Right lung (tissue), 10 donors: ENCODE measurements around the gene TACR1. TPM values are rescaled to one million over a fixed set of nuclear protein-coding genes. Genes with fewer than 3 reads are reported as not detected.
"Not testable (repeated sequence)": the region's sequence is repeated elsewhere in the genome, so short reads cannot be mapped to it uniquely, and the experiment has no call there.

Experiments used
- DNase-seq, 2 donors: peaks; one replicate each; pipeline ENCODE4 v3.0.0-alpha.2; 2013
- long read RNA-seq, 8 donors: transcript quantifications; one replicate each; lab custom pipeline, GENCODE V29; 2026
- polyA plus RNA-seq, 5 donors: library from polyadenylated mRNA; unstranded; fragments of 120-200 nt; gene quantifications; one replicate each; pipeline versions ENCODE4 v1.2.1 to v1.2.3, GENCODE V29; 2013; ENCODE audit warnings: inconsistent platforms in 1 of 5, low replicate concordance in 1 of 5; ENCODE audit not compliant: insufficient read length in 5 of 5, insufficient read depth in 1 of 5

Gene TACR1, protein sequence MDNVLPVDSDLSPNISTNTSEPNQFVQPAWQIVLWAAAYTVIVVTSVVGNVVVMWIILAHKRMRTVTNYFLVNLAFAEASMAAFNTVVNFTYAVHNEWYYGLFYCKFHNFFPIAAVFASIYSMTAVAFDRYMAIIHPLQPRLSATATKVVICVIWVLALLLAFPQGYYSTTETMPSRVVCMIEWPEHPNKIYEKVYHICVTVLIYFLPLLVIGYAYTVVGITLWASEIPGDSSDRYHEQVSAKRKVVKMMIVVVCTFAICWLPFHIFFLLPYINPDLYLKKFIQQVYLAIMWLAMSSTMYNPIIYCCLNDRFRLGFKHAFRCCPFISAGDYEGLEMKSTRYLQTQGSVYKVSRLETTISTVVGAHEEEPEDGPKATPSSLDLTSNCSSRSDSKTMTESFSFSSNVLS
- 1 to 10 TPM; 1.6 to 2.6 (median 2.2) TPM for polyA plus RNA-seq
- long read RNA-seq, donor 1 = 0 reads
- long read RNA-seq, donor 2 = 0 reads
- long read RNA-seq, donor 3 = 0 reads
- long read RNA-seq, donor 4 = 0 reads
- long read RNA-seq, donor 5 = 0 reads
- long read RNA-seq, donor 6 = 0 reads
- long read RNA-seq, donor 7 = 0 reads
- long read RNA-seq, donor 8 = 0 reads

DNA sequence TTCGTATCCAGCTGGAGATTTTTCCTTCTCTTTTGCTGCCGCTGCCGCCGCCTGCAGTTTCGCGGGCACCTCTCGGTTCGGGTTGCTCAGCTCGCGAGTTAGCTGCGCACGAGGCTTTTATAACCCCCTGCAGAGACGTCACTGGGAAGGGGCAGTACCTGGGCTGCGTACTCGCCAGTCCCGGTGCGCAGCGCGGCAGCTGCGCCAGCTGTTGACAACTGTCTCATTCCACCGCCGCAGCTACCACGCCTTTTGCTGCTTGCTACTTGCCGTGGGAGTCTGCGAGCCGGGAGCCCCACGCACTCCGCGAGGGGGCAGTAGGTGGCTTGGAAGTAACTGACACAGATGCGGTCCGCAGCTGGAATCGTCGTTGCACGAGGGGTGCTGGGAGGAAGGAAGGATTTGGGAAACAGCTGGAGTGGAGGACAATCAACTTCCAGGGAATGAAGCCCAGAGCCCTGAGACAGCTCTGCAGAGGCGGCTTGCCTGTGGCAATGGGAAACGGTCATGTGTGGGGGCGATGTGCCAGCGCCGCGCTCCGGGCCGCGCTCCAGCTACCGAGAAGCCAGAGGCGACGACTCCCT, at the start of gene TACR1:
TACR1 (minus strand) TSS at position 93 of the 584 bp plus-strand sequence. CDS start 586 bp downstream, outside the sequence.
- DNase-seq = peak; percentile 72 to 80

DNA sequence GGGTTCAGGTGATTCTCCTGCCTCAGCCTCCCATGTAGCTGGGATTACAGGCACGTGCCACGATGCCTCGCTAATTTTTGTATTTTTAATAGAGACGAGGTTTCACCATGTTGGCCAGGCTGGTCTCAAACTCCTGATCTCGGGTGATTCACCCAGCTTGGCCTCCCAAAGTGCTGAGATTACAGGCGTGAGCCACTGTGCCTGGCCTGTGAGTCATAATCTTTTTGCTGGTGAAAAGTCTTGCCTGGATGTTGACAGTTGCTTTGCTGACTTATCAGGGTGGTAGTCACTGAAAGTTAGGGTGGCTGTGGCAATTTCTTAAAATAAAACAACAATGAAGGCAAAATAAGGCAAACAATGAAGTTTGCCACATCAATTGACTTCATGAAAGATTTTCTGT, 49.3 kb upstream of the TACR1 start:
- not testable (repeated sequence) for DNase-seq

- DNase-seq = no peak
Observed at GRCh38 chr2:75246441-75247167, 47.3 kb upstream of the TACR1 start.

DNA sequence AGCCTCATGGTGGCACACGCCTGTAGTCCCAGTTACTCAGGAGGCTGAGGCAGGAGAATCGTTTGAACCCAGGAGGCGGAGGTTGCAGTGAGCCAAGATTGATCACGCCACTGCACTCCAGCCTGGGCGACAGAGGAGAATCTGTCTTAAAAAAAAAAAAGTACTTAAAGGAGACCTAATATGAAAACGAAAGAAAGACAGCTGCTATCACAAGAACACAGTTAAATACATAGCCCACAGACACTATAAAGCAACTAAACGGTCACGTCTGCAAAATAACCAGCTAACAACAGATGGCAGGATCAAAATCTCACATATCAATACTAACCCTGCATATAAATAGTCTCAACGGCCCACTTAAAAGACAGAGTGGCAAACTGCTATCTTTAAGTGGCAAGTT, 43.9 kb upstream of the TACR1 start:
- no peak for DNase-seq

DNA sequence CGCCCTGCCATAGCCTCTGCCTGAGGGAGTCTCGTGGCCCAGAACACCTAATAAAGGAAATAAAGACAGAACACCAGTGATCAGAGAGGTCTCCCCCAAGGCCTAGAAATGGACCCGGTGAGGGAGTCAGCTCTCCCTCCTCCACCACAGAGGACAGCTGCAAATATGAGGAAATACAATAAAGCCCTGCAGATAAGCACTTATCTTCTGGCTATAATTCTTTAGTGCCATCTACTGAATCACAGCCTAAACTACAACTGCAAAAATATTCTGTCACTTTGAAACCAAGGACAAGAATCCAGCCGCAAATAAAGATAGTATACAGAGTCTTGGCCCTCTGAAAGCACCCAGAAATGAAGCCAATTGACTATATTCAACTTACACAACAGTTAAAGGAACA, 42.4 kb upstream of the TACR1 start:
- DNase-seq = no peak

GRCh38 chr2:75238670-75239330, 39.5 kb upstream of the TACR1 start:
- peak in 1 of 2 donors; percentile 8 for DNase-seq

DNA sequence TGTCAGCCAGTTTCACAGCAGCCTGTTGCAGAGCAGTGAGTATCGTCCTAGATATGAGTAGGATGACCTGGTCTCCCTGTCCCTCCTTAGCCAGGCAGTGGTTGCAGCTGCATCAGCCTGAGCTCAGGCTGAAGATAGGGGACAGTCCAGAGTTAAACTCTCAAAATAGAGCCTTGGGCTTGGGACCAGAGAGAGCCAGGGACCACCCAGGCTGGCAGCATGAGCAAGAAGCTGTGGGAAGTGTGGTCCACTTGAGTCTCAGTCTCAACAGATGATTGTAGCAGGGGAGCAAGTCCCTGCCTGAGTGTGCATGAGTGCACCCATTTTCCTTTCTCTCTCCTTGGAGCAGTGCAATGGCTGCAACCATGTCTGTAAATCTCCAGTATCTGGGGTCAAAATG, 38.0 kb upstream of the TACR1 start:
- DNase-seq = no peak

DNA sequence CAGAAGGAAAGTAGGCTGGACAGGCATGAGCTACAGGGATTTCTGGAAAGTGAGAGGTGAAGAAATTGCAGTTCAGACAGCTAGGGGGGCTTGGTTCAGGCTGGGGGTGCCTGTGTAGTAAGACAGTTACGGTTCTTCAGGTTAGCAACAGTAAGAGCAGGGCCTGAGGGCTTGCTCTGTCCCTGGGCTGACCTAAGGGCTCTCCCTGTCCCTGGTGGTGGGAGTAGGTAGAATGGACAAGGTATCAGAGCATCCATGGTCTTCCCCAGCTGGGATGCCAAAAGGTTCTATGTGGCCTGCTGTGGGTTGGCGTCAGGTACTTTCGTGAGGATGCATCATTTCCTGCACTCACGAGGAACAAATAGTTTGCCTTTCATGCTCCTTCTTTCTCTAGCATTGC, 34.6 kb upstream of the TACR1 start:
- no peak for DNase-seq

- no peak for DNase-seq
Observed at GRCh38 chr2:75226617-75227016, 27.3 kb upstream of the TACR1 start.

DNA sequence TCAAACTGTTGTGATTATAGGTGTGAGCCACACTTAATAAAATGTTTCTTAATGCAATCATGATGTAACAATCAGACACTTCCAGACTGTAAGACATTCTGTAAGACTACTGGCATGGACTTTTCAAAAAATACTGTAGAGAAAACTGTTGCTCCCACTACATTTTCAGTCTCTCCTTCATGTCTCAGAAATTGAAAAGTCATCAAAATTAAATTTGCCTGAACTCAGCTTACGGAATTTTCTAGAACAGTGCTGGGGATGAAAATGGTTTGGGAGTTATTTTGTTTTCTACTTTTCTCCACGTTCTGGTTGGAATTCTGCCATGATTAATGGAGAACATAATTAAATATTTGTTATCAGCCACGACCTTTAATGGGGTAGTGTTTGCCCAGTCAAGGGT, 26.8 kb upstream of the TACR1 start:
- no peak for DNase-seq

- no peak for DNase-seq
Observed at GRCh38 chr2:75224636-75225094, 25.3 kb upstream of the TACR1 start.

GRCh38 chr2:75222527-75222926, 23.2 kb upstream of the TACR1 start:
- no peak for DNase-seq

DNA sequence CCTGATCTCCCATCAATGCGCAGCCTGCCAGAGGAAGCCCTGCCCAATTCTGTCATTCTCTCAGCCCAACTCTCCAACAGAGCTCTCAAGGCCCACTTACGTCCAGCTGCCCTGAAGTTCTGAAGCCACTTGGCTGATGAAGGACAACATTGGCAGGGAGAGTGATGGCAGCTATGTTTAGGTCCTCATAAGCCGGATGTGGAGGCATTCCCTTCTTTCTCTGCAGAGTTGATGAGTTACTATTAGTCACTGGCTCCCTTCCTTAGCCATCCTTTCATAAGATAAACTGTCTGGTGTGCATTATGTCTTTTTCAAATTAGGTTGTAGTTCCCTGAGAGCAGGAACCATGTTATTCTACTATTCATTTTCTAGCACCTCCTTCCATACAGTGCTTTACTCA, 22.5 kb upstream of the TACR1 start:
- DNase-seq = no peak

DNA sequence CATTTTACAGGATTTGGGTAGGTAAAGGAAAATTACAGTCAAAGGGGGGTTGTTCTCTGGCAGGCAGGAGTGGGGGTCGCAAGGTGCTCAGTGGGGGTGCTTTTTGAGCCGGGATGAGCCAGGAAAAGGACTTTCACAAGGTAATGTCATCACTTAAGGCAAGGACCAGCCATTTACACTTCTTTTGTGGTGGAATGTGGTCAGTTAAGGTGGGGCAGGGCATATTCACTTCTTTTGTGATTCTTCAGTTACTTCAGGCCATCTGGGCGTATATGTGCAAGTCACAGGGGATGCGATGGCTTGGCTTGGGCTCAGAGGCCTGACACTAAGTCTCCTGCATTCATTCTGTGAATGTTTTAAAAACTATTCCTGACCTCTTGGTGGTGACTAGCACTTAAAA, 19.9 kb upstream of the TACR1 start:
- DNase-seq = not testable (repeated sequence)

- no peak for DNase-seq
Observed at GRCh38 chr2:75211266-75211770, 12.0 kb upstream of the TACR1 start.

- no peak for DNase-seq
Observed at GRCh38 chr2:75210409-75210808, 11.1 kb upstream of the TACR1 start.

DNA sequence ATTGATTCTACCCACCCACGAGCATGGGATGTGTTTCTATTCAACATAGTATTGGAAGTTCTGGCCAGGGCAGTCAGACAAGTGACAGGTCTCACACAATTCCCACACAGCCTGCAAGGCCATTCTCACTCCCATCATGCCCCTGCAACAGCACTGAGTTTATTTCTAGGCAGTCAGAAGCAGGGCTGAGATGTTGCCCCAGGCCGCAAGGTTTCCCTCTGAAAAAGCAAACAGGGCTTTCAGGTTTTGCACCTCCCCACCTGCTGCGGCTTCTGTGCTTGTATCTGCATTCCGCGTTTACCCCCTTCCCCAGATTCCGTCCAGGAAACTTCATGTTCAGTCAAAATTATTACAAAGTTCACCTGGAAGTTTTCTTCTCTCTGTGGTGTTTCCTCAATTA, 9.4 kb upstream of the TACR1 start:
- DNase-seq = no peak

DNA sequence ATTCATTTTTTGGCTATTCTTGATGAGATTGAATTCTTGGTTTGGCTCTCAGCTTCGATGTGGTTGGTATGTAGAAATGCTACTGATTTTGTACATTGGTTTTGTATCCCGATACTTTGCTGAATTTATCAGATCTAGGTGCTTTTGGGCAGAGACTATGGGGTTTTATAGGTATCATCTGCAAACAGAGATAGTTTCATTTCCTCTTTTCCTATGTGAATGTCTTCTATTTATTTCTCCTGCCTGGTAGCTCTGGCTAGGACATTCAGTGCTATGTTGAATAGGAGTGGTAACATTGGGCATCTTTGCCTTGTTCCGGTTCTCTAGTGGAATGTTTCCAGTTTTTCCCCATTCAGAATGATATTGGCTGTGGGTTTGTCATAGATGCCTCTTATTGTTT, 5.5 kb upstream of the TACR1 start:
- DNase-seq = no peak

DNA sequence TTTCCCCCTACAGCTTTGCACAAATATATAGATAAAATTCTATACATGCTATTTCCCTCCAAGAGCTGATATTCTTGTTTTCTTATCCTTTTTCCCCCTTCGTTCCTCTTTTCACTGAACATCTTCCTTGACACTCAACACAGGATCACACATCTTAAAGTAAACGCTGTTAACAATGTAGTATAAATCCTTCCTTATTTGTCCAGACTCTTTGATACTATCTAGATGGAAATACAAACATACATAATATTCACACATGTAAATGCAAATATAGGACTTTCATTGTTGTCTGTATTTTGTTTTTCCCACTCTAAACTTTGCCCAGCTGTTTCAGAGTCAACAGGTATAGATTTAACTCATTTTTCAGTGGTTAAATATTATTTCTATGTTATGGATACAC, 3.0 kb upstream of the TACR1 start:
- no peak for DNase-seq

- peak; percentile 49 to 51 for DNase-seq
Observed at GRCh38 chr2:75200140-75201096, 1.1 kb upstream of the TACR1 start.
